Measurements from ENCODE around the gene OR2V1. TPM values are rescaled to one million over a fixed set of nuclear protein-coding genes. Genes with fewer than 3 reads are reported as not detected.
A peak's percentile ranks its signal among the peaks of the same experiment; 100 is the strongest.

Gene OR2V1
- total and polyA plus RNA-seq, 2 of the 4 experiments (the other 2 are of a cell fraction) = not detected

DNA sequence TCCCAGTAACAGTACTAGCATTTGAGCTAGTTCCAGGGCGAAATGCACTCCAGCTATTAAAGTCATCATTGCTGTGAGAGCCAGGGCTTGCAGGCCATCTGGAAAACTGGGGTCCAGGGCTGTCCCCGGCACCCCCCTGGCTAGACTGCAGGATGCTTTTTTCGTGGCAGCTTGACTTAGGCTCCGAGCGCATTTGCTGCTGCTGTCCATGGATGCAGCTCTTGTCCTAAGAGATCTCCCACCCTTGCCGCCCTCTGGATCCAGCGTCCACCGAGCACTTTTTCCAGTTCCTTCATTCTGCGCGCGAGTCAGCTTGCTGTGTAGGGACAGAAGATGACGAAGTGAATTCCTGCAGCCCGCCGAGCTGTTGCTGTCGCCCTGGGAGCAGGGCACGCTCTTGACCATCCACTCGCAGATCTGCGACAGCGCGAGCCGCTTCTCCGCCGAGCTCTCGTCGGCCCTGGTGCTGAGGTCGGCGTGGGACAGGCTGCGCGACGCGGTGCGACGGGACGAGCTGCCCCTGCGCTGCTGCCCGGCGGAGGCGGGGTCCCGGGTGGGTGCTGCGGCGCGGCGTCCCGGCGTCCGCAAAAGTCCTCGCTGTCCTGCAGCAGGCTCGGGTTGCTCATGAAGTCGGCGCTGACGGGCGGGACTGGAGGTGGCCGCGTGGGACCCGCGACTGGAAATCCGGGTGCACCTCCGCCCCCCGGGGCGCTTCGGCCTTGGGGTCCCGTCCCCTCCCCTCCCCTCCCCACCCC lies 30.7 kb downstream of the OR2V1 start:
- Histone ChIP-seq H3K27ac (ENCODE audit: insufficient read depth, low read length) (no peak overlapping the region), H2BK120ac (ENCODE audit: low read depth, low read length) (no peak overlapping the region), H2AK9ac (replicated peaks; ENCODE audit: low read depth, low read length, poor library complexity) (no peak overlapping the region), H4K8ac (ENCODE audit: low read depth in 2 of 2, low read length in 2 of 2) (no peak overlapping the region), H3K18ac (ENCODE audit: low read depth, low read length) (no peak overlapping the region), H3K4ac (ENCODE audit: low read depth, low read length) (no peak overlapping the region), H4K91ac (ENCODE audit: insufficient read depth, low read depth, low read length) (no peak overlapping the region), H3K36me3 (ENCODE audit: control insufficient read depth, insufficient read depth, low read length) (no peaks in the 10 kb centered on the region), H2AK5ac (ENCODE audit: low read depth, low read length) (no peak overlapping the region), H3K4me2 (ENCODE audit: low read depth, low read length) (peak overlapping the region; percentile 41), H2BK5ac (ENCODE audit: low read depth, low read length, poor library complexity, severe bottlenecking) (no peak overlapping the region), H3K27me3 (ENCODE audit: control insufficient read depth, insufficient read depth, low read length) (peaks cover 15% of the 10 kb centered on the region; the same call in 1 of the 2 replicates), H2AFZ (replicated peaks; ENCODE audit: low read length, poor library complexity) (peak overlapping the region; percentile 81), H4K5ac (ENCODE audit: low read depth, low read length) (no peak overlapping the region), H3K4me3 (ENCODE audit: insufficient read depth, low read depth, low read length) (peak overlapping the region; percentile 36; the same call in 1 of the 2 replicates), H3K56ac (ENCODE audit: extremely low read depth, insufficient read depth, low read length) (no peak overlapping the region), H3K9me3 (ENCODE audit: control insufficient read depth, insufficient read depth, low read length) (no peaks in the 10 kb centered on the region), H3K14ac (replicated peaks; ENCODE audit: low read depth, low read length) (no peak overlapping the region), H3K9me1 (ENCODE audit: insufficient read depth, low read length) (no peaks in the 10 kb centered on the region), H3K9ac (ENCODE audit: low read depth, low read length) (no peak overlapping the region), H2BK20ac (ENCODE audit: low read depth, low read length) (no peak overlapping the region), H3K23ac (ENCODE audit: low read depth, low read length) (no peak overlapping the region), H3K4me1 (ENCODE audit: control insufficient read depth, insufficient read depth, low read length) (0 out of 2 replicates have a peak, but pooled peaks cover 2% of the 10 kb centered on the region), H4K20me1 (ENCODE audit: insufficient read depth, low read length) (no peaks in the 10 kb centered on the region), H3K79me1 (ENCODE audit: low read depth in 1 of 2, low read length in 2 of 2) (no peaks in the 10 kb centered on the region), H2BK15ac (ENCODE audit: low read depth, low read length) (no peak overlapping the region)
- ChIA-PET CTCF (no interaction called here), POLR2A (ENCODE audit: unreplicated experiment) (no interaction called here)
- TF ChIP-seq RFX5 (IDR thresholded peaks at IDR 0.05; ENCODE audit: low read depth, low read length) = no peak
- no peak for TF ChIP-seq ELK1 (IDR thresholded peaks at IDR 0.05; ENCODE audit: borderline replicate concordance, low read depth, low read length)
- no peak for TF ChIP-seq USF2 (IDR thresholded peaks at IDR 0.05; ENCODE audit: low read depth, low read length)
- no peak for TF ChIP-seq CHD1 (IDR thresholded peaks at IDR 0.05; ENCODE audit: low read depth, low read length)
- no peak for TF ChIP-seq NFE2L2 (IDR thresholded peaks at IDR 0.05; ENCODE audit: low read depth, low read length)
- TF ChIP-seq POLR2A (IDR thresholded peaks at IDR 0.05; ENCODE audit: low read depth, low read length) = no peak
- no peak for TF ChIP-seq BHLHE40 (IDR thresholded peaks at IDR 0.05; ENCODE audit: low read depth, low read length)
- TF ChIP-seq SMC3 (IDR thresholded peaks at IDR 0.05; ENCODE audit: low read depth, low read length) = no peak
- no peak for TF ChIP-seq FOS (IDR thresholded peaks at IDR 0.05; ENCODE audit: low read depth, low read length)
- no peak for TF ChIP-seq RCOR1 (IDR thresholded peaks at IDR 0.05; ENCODE audit: insufficient replicate concordance, low read length)
- no peak for TF ChIP-seq CTCF (conservative IDR thresholded peaks at IDR 0.05; ENCODE audit: low read depth, low read length)
- no peak for TF ChIP-seq MAZ (IDR thresholded peaks at IDR 0.05; ENCODE audit: borderline replicate concordance, low read depth, low read length)
- TF ChIP-seq MAFK (IDR thresholded peaks at IDR 0.05; ENCODE audit: low read depth, low read length) = no peak
- TF ChIP-seq CEBPB (IDR thresholded peaks at IDR 0.05; ENCODE audit: low read depth, low read length) = no peak
- no peak for TF ChIP-seq MXI1 (IDR thresholded peaks at IDR 0.05; ENCODE audit: borderline replicate concordance, low read depth, low read length)
- no peak for TF ChIP-seq RAD21 (IDR thresholded peaks at IDR 0.05; ENCODE audit: low read length)
- ATAC-seq (ENCODE audit: low read depth) (no peak), DNase-seq (no peak)
- dilution Hi-C loops (cut with HindIII; ENCODE audit: low sequenced_read_pairs, unreplicated experiment) = no loop called here
- WGBS, 2 experiments (ENCODE audit: extremely low coverage in 2 of 2, insufficient read length in 1 of 2) = 2% methylated on average over 18 of the region's 62 CpGs; no CpG with 5 or more reads in 1 of the 2 experiments
- in situ Hi-C loops (cut with MboI; ENCODE audit: low sequenced_read_pairs) = no loop called here
- BruUV-seq (replicated peaks) = no TSS peak
- intact Hi-C loops (cut with micrococcal nuclease) = no loop called here
